K562 (cell line): ENCODE results near the gene TCF19. TPM values are rescaled to one million over a fixed set of nuclear protein-coding genes. Genes with fewer than 3 reads are reported as not detected.

Experiments
- ARNT ChIP-seq, 2 experiments: fragments of 450-650 bp; IDR thresholded peaks; 2 replicates each; pipeline ENCODE4 v1.6.1; 2016; ENCODE audit warnings: mild to moderate bottlenecking in 1 of 2
- C11orf30 ChIP-seq: fragments of 450-650 bp; IDR thresholded peaks from 2 replicates; pipeline ENCODE4 v1.6.1; 2016; ENCODE audit warnings: low read depth, mild to moderate bottlenecking
- CEBPG ChIP-seq, 3 experiments: fragments of 200-800 bp in 1 of 3; sonication (Bioruptor generic) in 1 of 3; sonication (generic) in 1 of 3; formaldehyde crosslinking in 1 of 3; IDR thresholded peaks in 2 of 3; conservative IDR thresholded peaks in 1 of 3; 2 replicates each; pipeline versions ENCODE4 v1.6.1 to v1.8.0; 2016 to 2022; ENCODE audit warnings: missing compliant biosample characterization in 2 of 3, missing genetic modification characterization in 2 of 3, mild to moderate bottlenecking in 1 of 3, missing genetic modification reagents in 1 of 3
- CTCF ChIP-seq, 3 experiments: IDR thresholded peaks in 2 of 3; conservative IDR thresholded peaks in 1 of 3; 2 replicates each; pipeline ENCODE4 v1.5.1; 2011 to 2012; ENCODE audit warnings: low read length in 3 of 3, mild to moderate bottlenecking in 3 of 3, control low read depth in 2 of 3, improper control_type of control experiment in 1 of 3, inconsistent platforms in 1 of 3, low read depth in 1 of 3, mixed read lengths in 1 of 3, moderate library complexity in 1 of 3; ENCODE audit not compliant: insufficient read depth in 2 of 3
- ETV6 ChIP-seq, 3 experiments: fragments of 150-350 bp in 1 of 3; sonication (generic) in 1 of 3; formaldehyde crosslinking in 1 of 3; IDR thresholded peaks; 2 replicates each; pipeline versions ENCODE4 v1.6.1 to v1.8.0; 2014 to 2022; ENCODE audit warnings: borderline replicate concordance in 2 of 3, low read depth in 2 of 3, antibody characterized with exemption in 1 of 3, low read length in 1 of 3, mild to moderate bottlenecking in 1 of 3, missing genetic modification reagents in 1 of 3
- HNRNPL ChIP-seq: fragments of 200-400 bp; formaldehyde crosslinking; IDR thresholded peaks from 2 replicates; pipeline ENCODE4 v1.6.1; 2017; ENCODE audit warnings: low read depth, mild to moderate bottlenecking, low read length
- KLF13 ChIP-seq: fragments of 450-650 bp; IDR thresholded peaks from 2 replicates; pipeline ENCODE4 v1.6.1; 2016; ENCODE audit warnings: missing genetic modification characterization, low read depth, mild to moderate bottlenecking, missing compliant biosample characterization, moderate library complexity, borderline replicate concordance
- MIER1 ChIP-seq: fragments of 450-650 bp; IDR thresholded peaks from 2 replicates; pipeline ENCODE4 v1.6.1; 2016; ENCODE audit warnings: antibody characterized with exemption, mild to moderate bottlenecking, low read depth
- MYBL2 ChIP-seq, 2 experiments: fragments of 450-650 bp in 1 of 2; sonication (generic) in 1 of 2; formaldehyde crosslinking in 1 of 2; IDR thresholded peaks; 2 replicates each; pipeline versions ENCODE4 v1.6.1 to v1.8.1; 2017 to 2022; ENCODE audit warnings: borderline replicate concordance in 1 of 2, inconsistent platforms in 1 of 2, low read depth in 1 of 2, mild to moderate bottlenecking in 1 of 2, missing genetic modification reagents in 1 of 2, moderate library complexity in 1 of 2
- NCOA6 ChIP-seq: fragments of 450-650 bp; IDR thresholded peaks from 2 replicates; pipeline ENCODE4 v1.6.1; 2017; ENCODE audit warnings: mild to moderate bottlenecking
- NRF1 ChIP-seq, 2 experiments: fragments of 450-650 bp; IDR thresholded peaks in 1 of 2; conservative IDR thresholded peaks in 1 of 2; 2 replicates each; pipeline ENCODE4 v1.6.1; 2014; ENCODE audit warnings: mild to moderate bottlenecking in 2 of 2
- POLR2G ChIP-seq: fragments of 200-400 bp; formaldehyde crosslinking; IDR thresholded peaks from 2 replicates; pipeline ENCODE4 v1.6.1; 2017; ENCODE audit warnings: low read depth, mild to moderate bottlenecking, antibody characterized with exemption, low read length, moderate library complexity
- SAFB ChIP-seq: fragments of 200-400 bp; formaldehyde crosslinking; IDR thresholded peaks from 2 replicates; pipeline ENCODE4 v1.6.1; 2017; ENCODE audit warnings: low read depth, low read length, borderline replicate concordance
- SMARCA4 ChIP-seq: fragments of 450-650 bp; IDR thresholded peaks from 2 replicates; pipeline ENCODE4 v1.6.1; 2016
- SMARCE1 ChIP-seq: fragments of 450-650 bp; IDR thresholded peaks from 2 replicates; pipeline ENCODE4 v1.7.1; 2016; ENCODE audit warnings: mild to moderate bottlenecking
- SNIP1 ChIP-seq: fragments of 450-650 bp; IDR thresholded peaks from 2 replicates; pipeline ENCODE4 v1.7.1; 2017; ENCODE audit warnings: low read depth, mild to moderate bottlenecking
- ZNF212 ChIP-seq: fragments of 450-650 bp; formaldehyde crosslinking; IDR thresholded peaks from 2 replicates; pipeline ENCODE4 v1.4.0; 2020; ENCODE audit warnings: mild to moderate bottlenecking
- ZNF444 ChIP-seq: fragments of 250-450 bp; sonication (Bioruptor Pico); IDR thresholded peaks from 2 replicates; pipeline ENCODE4 v1.4.0; 2020; ENCODE audit warnings: mild to moderate bottlenecking, moderate library complexity
- polyA plus RNA-seq, 8 experiments: library from polyadenylated mRNA; depleted of rRNA in 4 of 8; stranded (reverse) in 5 of 8; unstranded in 3 of 8; fragments of >200 nt; fragmentation: Nextera tagmentation in 2 of 8; fragmentation: Illumina TruSeq in 1 of 8; extraction: Ambion mirVana in 2 of 8; extraction: Trizol in 1 of 8; gene quantifications; 2 replicates each; pipeline versions ENCODE4 v1.2.1 to v1.2.3, GENCODE V29; 2011 to 2014; ENCODE audit warnings: inconsistent platforms in 1 of 8, missing spikeins in 1 of 8
- total RNA-seq, 7 experiments: library from RNA; depleted of rRNA in 6 of 7; stranded (reverse); fragments of >200 nt in 6 of 7; fragmentation: Illumina TruSeq in 2 of 7; extraction: Trizol in 2 of 7; gene quantifications; 2 replicates each; pipeline versions ENCODE4 v1.2.1 to v1.2.3, GENCODE V29; 2011 to 2021; ENCODE audit warnings: low replicate concordance in 1 of 7
- TF ChIP-seq, protein P1 (sequence below): fragments of 450-650 bp; IDR thresholded peaks from 2 replicates; pipeline ENCODE4 v1.6.1; 2017; ENCODE audit warnings: antibody characterized with exemption, mild to moderate bottlenecking

Gene TCF19
- total and polyA plus RNA-seq, 9 of the 15 experiments (the other 6 are each of a cell fraction or from before 2014, with no cell fraction given), result 4.2 to 42.5 (median 25.7) TPM

GRCh38 chr6:31197559-31198305 is 39.3 kb downstream of the TCF19 start (continued):
- TF ChIP-seq MYBL2 (IDR thresholded peaks at IDR 0.05; ENCODE audit: low read depth), result peak; percentile 96
- peak; percentile 46; the same call in 1 of the 2 replicates for TF ChIP-seq MYBL2 (CRISPR knock-in tag; IDR thresholded peaks at IDR 0.05; ENCODE audit: borderline replicate concordance)
- no peak for TF ChIP-seq ZNF212
- no peak for TF ChIP-seq MIER1
- no peak for TF ChIP-seq HNRNPL
- peak in 1 of 3 experiments; percentile 1; a peak in 1 of 6 replicates for TF ChIP-seq CTCF (IDR thresholded peaks at IDR 0.05 in 2 of 3, conservative IDR thresholded peaks at IDR 0.05 in 1 of 3; ENCODE audit: insufficient read depth in 2 of 3, low read depth in 1 of 3, low read length in 3 of 3)
- TF ChIP-seq CEBPG (CRISPR knock-in tag; IDR thresholded peaks at IDR 0.05), result no peak
- TF ChIP-seq CEBPG (tag; conservative IDR thresholded peaks at IDR 0.05 in 1 of 2, IDR thresholded peaks at IDR 0.05 in 1 of 2), result 0 out of 4 replicates have a peak, but pooled peaks of 1 of the 2 experiments have one; percentile 51
- TF ChIP-seq SAFB, result peak; percentile 40; the same call in 1 of the 2 replicates
- TF ChIP-seq C11orf30, result peak; percentile 66
- peak; percentile 84 for TF ChIP-seq SMARCA4
- TF ChIP-seq ZNF444 (CRISPR knock-in tag), result no peak
- TF ChIP-seq NCOA6, result no peak
- no peak for TF ChIP-seq SNIP1
- peak; percentile 81 to 83 for TF ChIP-seq NRF1 (conservative IDR thresholded peaks at IDR 0.05 in 1 of 2, IDR thresholded peaks at IDR 0.05 in 1 of 2)
- peak; percentile 91 for TF ChIP-seq POLR2G
- TF ChIP-seq KLF13, result no peak; the same call in 1 of the 2 replicates
- peak; percentile 23 to 43; a peak in 1 of 4 replicates for TF ChIP-seq ARNT (IDR thresholded peaks at IDR 0.05)
- TF ChIP-seq, protein P1, sequence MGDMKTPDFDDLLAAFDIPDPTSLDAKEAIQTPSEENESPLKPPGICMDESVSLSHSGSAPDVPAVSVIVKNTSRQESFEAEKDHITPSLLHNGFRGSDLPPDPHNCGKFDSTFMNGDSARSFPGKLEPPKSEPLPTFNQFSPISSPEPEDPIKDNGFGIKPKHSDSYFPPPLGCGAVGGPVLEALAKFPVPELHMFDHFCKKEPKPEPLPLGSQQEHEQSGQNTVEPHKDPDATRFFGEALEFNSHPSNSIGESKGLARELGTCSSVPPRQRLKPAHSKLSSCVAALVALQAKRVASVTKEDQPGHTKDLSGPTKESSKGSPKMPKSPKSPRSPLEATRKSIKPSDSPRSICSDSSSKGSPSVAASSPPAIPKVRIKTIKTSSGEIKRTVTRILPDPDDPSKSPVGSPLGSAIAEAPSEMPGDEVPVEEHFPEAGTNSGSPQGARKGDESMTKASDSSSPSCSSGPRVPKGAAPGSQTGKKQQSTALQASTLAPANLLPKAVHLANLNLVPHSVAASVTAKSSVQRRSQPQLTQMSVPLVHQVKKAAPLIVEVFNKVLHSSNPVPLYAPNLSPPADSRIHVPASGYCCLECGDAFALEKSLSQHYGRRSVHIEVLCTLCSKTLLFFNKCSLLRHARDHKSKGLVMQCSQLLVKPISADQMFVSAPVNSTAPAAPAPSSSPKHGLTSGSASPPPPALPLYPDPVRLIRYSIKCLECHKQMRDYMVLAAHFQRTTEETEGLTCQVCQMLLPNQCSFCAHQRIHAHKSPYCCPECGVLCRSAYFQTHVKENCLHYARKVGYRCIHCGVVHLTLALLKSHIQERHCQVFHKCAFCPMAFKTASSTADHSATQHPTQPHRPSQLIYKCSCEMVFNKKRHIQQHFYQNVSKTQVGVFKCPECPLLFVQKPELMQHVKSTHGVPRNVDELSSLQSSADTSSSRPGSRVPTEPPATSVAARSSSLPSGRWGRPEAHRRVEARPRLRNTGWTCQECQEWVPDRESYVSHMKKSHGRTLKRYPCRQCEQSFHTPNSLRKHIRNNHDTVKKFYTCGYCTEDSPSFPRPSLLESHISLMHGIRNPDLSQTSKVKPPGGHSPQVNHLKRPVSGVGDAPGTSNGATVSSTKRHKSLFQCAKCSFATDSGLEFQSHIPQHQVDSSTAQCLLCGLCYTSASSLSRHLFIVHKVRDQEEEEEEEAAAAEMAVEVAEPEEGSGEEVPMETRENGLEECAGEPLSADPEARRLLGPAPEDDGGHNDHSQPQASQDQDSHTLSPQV, result no peak; the same call in 1 of the 2 replicates
- no peak for TF ChIP-seq ETV6 (IDR thresholded peaks at IDR 0.05; ENCODE audit: borderline replicate concordance in 1 of 2, low read depth in 2 of 2, low read length in 1 of 2)
- TF ChIP-seq ETV6 (CRISPR knock-in tag; IDR thresholded peaks at IDR 0.05; ENCODE audit: borderline replicate concordance), result no peak
- TF ChIP-seq SMARCE1, result peak; percentile 85
